Astrocyte (in vitro differentiated cells and primary cell): ENCODE data around the gene DDX31. TPM values are rescaled to one million over a fixed set of nuclear protein-coding genes. Genes with fewer than 3 reads are reported as not detected.

ENCODE experiments used
- DNase-seq: peaks from one replicate; pipeline ENCODE4 v3.0.0-alpha.2; 2010; ENCODE audit warnings: low read depth
- FAIRE-seq: peaks from 2 replicates; lab custom pipeline; 2011; peaks lifted over from hg19 to GRCh38; lab: Jason Lieb, UNC
- H2AFZ ChIP-seq: 2 replicates; pipeline ENCODE4 v1.6.0; 2012; ENCODE audit warnings: low read depth, low read length, inconsistent platforms
- H3K27ac ChIP-seq: 2 replicates; pipeline ENCODE4 v1.5.1; 2011; ENCODE audit warnings: low read depth, low read length, inconsistent platforms
- H3K27me3 ChIP-seq: 2 replicates; pipeline ENCODE4 v1.6.0; 2011; ENCODE audit warnings: low read length, inconsistent platforms; ENCODE audit not compliant: insufficient read depth
- H3K36me3 ChIP-seq: 2 replicates; pipeline ENCODE4 v1.5.1; 2011; ENCODE audit warnings: low read length, inconsistent platforms; ENCODE audit not compliant: insufficient read depth
- H3K4me1 ChIP-seq: 2 replicates; pipeline ENCODE4 v1.5.1; 2011; ENCODE audit warnings: low read length, inconsistent platforms; ENCODE audit not compliant: insufficient read depth
- H3K4me2 ChIP-seq: 2 replicates; pipeline ENCODE4 v1.6.0; 2012; ENCODE audit warnings: low read length, inconsistent platforms
- H3K4me3 ChIP-seq: 2 replicates; pipeline ENCODE4 v1.5.1; 2011; ENCODE audit warnings: low read depth, mild to moderate bottlenecking, low read length, inconsistent platforms; ENCODE audit not compliant: insufficient read depth
- H3K79me2 ChIP-seq: 2 replicates; pipeline ENCODE4 v1.6.0; 2012; ENCODE audit warnings: mild to moderate bottlenecking, low read length, inconsistent platforms; ENCODE audit not compliant: insufficient read depth
- H3K9ac ChIP-seq: 2 replicates; pipeline ENCODE4 v1.6.0; 2012; ENCODE audit warnings: mild to moderate bottlenecking, low read length, inconsistent platforms
- H3K9me3 ChIP-seq: 2 replicates; pipeline ENCODE4 v1.5.1; 2012; ENCODE audit warnings: low read depth, mild to moderate bottlenecking, low read length, inconsistent platforms; ENCODE audit not compliant: insufficient read depth
- H4K20me1 ChIP-seq: 2 replicates; pipeline ENCODE4 v1.6.0; 2012; ENCODE audit warnings: low read length, inconsistent platforms; ENCODE audit not compliant: insufficient read depth
- H3K27ac Mint-ChIP-seq: one replicate; pipeline ENCODE4 v1.8.0; 2021; ENCODE audit warnings: mild to moderate bottlenecking, mixed read lengths; ENCODE audit not compliant: unreplicated experiment
- H3K27me3 Mint-ChIP-seq: one replicate; pipeline ENCODE4 v1.8.0; 2021; ENCODE audit warnings: low read depth, mixed read lengths; ENCODE audit not compliant: unreplicated experiment
- H3K36me3 Mint-ChIP-seq: one replicate; pipeline ENCODE4 v1.8.0; 2021; ENCODE audit warnings: low read depth, mixed read lengths; ENCODE audit not compliant: unreplicated experiment
- H3K4me1 Mint-ChIP-seq: one replicate; pipeline ENCODE4 v1.8.0; 2021; ENCODE audit warnings: low read depth, mixed read lengths; ENCODE audit not compliant: unreplicated experiment
- H3K4me3 Mint-ChIP-seq: one replicate; pipeline ENCODE4 v1.8.0; 2021; ENCODE audit warnings: mild to moderate bottlenecking, moderate library complexity, mixed read lengths; ENCODE audit not compliant: unreplicated experiment
- H3K9me3 Mint-ChIP-seq: one replicate; pipeline ENCODE4 v1.8.0; 2021; ENCODE audit warnings: mild to moderate bottlenecking, mixed read lengths; ENCODE audit not compliant: unreplicated experiment
- CTCF ChIP-seq: IDR thresholded peaks from 2 replicates; pipeline ENCODE4 v1.5.1; 2011; ENCODE audit warnings: low read depth, mild to moderate bottlenecking, inconsistent platforms, low read length, moderate library complexity; ENCODE audit not compliant: insufficient read depth
- EZH2 ChIP-seq: IDR thresholded peaks from 2 replicates; pipeline ENCODE4 v1.6.1; 2012; ENCODE audit warnings: mild to moderate bottlenecking, low read length, inconsistent platforms; ENCODE audit not compliant: insufficient read depth
- total RNA-seq: library from RNA; stranded (reverse); gene quantifications from 2 replicates; pipeline ENCODE4 v1.2.1, GENCODE V29; 2021

DDX31 gene
- total RNA-seq, 1 donor from 2014 or later = 20.5 TPM

- H3K36me3 ChIP-seq = no peaks in the 10 kb centered on the region
- Mint-ChIP-seq H3K4me1 (no peaks in the 10 kb centered on the region), H3K9me3 (peaks cover 2% of the 10 kb centered on the region), H3K27ac (no peak overlapping the region), H3K27me3 (peaks cover 46% of the 10 kb centered on the region), H3K4me3 (no peak overlapping the region), H3K36me3 (no peaks in the 10 kb centered on the region)
- TF ChIP-seq EZH2 = no peak
- TF ChIP-seq CTCF = peak; percentile 19
- H3K4me1 ChIP-seq = peaks cover 7% of the 10 kb centered on the region
- H3K4me2 ChIP-seq = peak overlapping the region; percentile 83
- H4K20me1 ChIP-seq = no peaks in the 10 kb centered on the region
- H3K27ac ChIP-seq = no peak overlapping the region
- H3K27me3 ChIP-seq = no peaks in the 10 kb centered on the region
- peak; percentile 8 for DNase-seq
- no peaks in the 10 kb centered on the region for H3K79me2 ChIP-seq
- peak overlapping the region; percentile 84 for H2AFZ ChIP-seq
- peak overlapping the region; percentile 48 for H3K4me3 ChIP-seq
- no peak for FAIRE-seq
- H3K9ac ChIP-seq = peak overlapping the region; percentile 41
- no peaks in the 10 kb centered on the region for H3K9me3 ChIP-seq
Measured at GRCh38 chr9:132546148-132547051, 123.4 kb downstream of the DDX31 start.

GRCh38 chr9:132545578-132545977 lies 124.2 kb downstream of the DDX31 start:
- H3K27me3 ChIP-seq = no peaks in the 10 kb centered on the region
- H3K4me3 Mint-ChIP-seq = no peak overlapping the region
- peaks cover 4% of the 10 kb centered on the region for H3K9me3 Mint-ChIP-seq
- H4K20me1 ChIP-seq = no peaks in the 10 kb centered on the region
- H2AFZ ChIP-seq = no peak overlapping the region
- FAIRE-seq (no peak), DNase-seq (no peak)
- peaks cover 49% of the 10 kb centered on the region for H3K27me3 Mint-ChIP-seq
- no peak overlapping the region for H3K9ac ChIP-seq
- H3K4me1 ChIP-seq = peaks cover 7% of the 10 kb centered on the region
- H3K4me3 ChIP-seq = no peak overlapping the region
- no peak overlapping the region for H3K27ac ChIP-seq
- no peaks in the 10 kb centered on the region for H3K36me3 ChIP-seq
- no peaks in the 10 kb centered on the region for H3K4me1 Mint-ChIP-seq
- no peaks in the 10 kb centered on the region for H3K36me3 Mint-ChIP-seq
- peak overlapping the region; percentile 83 for H3K4me2 ChIP-seq
- TF ChIP-seq EZH2 (no peak), CTCF (no peak)
- H3K9me3 ChIP-seq = no peaks in the 10 kb centered on the region
- no peaks in the 10 kb centered on the region for H3K79me2 ChIP-seq
- no peak overlapping the region for H3K27ac Mint-ChIP-seq

- Mint-ChIP-seq H3K27ac (no peak overlapping the region), H3K4me3 (no peak overlapping the region), H3K27me3 (peaks cover 51% of the 10 kb centered on the region), H3K36me3 (no peaks in the 10 kb centered on the region), H3K9me3 (peaks cover 4% of the 10 kb centered on the region), H3K4me1 (no peaks in the 10 kb centered on the region)
- no peak overlapping the region for H2AFZ ChIP-seq
- H3K4me3 ChIP-seq = no peak overlapping the region
- no peaks in the 10 kb centered on the region for H3K79me2 ChIP-seq
- TF ChIP-seq CTCF (no peak), EZH2 (no peak)
- H3K9me3 ChIP-seq = no peaks in the 10 kb centered on the region
- DNase-seq (no peak), FAIRE-seq (no peak)
- H3K36me3 ChIP-seq = no peaks in the 10 kb centered on the region
- H3K27me3 ChIP-seq = no peaks in the 10 kb centered on the region
- no peaks in the 10 kb centered on the region for H4K20me1 ChIP-seq
- no peak overlapping the region for H3K9ac ChIP-seq
- no peak overlapping the region for H3K4me2 ChIP-seq
- H3K27ac ChIP-seq = no peak overlapping the region
- H3K4me1 ChIP-seq = peaks cover 7% of the 10 kb centered on the region
Measured at GRCh38 chr9:132543960-132544359, 125.8 kb downstream of the DDX31 start.
